GM19467 (cell line): ENCODE data around the gene IFRD2.

Source experiments
- ATAC-seq: cut with Tn5 transposase; IDR thresholded peaks from one replicate; pipeline ENCODE4 v1.9.1; 2021; ENCODE audit warnings: mild to moderate bottlenecking, moderate library complexity; ENCODE audit not compliant: unreplicated experiment

IFRD2 gene

DNA sequence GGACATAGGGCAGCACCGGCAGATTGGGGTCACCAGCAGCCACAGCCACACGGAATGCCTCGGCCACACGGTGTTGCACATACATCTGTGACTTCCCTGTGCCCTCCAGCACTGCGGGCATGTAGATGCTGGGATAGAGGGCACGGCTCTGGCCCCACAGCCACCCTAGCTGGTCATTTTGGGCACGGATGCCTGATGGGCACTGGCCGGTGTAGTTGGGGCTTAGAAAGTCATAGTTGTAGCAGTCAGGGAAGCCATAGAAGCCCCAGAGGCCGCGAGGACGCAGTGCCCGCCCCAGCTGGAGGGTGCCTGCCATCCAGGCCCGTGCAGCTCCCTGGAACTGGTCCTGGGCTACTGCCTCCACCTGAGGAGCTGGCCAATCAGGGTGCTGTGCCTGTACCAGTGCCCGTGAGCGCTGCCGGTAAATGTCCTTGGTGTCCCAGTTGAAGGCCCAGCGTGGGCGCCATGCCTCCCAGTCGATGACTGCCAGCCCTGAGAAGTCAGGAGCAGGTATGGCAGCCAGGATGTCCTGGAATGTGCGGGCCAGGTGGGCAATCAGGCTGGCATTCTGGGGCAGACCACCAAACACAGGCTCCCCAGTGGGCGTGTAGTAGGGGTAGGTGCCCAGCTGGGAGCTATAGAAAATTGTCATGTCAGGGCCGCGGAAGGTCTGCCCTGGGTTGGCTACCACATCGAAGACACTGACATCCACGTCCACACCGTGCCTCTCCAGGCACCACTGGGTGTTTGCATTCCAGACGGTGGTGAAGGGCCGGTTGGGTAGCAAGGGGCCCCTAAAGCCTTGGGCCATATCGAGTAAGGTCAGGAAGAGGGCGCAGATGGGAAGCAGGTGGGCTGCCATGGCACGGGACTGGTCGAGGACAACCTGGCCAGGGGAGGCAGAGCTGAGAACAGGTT, 10.1 kb upstream of the IFRD2 start:
- no peak for ATAC-seq

DNA sequence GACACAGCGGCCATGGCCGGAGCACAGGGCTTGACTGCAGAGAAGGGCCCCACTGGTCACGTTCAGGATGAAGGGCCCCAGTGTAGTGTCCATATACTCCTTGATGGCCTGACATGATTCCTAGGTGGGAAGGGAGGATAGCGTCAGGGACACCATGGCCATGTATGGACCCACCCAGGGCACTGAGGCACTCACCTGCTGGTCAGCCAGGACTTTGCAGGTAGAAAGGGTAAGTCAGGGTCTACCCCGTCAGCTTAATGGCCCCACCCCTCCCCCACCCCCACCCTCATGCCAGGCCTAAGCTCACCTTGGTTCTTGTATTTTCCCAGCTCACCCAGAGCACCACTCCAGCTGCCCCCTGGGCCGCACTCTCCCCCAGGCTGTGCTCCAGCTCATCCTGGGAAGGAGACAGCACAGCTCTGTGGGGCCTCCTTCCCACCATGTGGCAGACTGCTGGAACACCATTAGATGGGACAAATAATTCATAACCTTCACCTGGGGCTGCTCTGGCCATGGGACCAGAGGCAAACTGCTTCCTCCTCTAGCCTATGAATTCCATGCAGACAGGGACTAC, 8.5 kb upstream of the IFRD2 start:
- no peak for ATAC-seq

- no peak for ATAC-seq
Measured at GRCh38 chr3:50299929-50300680, 7.9 kb upstream of the IFRD2 start.

- no peak for ATAC-seq
Measured at GRCh38 chr3:50299638-50299928, 7.4 kb upstream of the IFRD2 start.

DNA sequence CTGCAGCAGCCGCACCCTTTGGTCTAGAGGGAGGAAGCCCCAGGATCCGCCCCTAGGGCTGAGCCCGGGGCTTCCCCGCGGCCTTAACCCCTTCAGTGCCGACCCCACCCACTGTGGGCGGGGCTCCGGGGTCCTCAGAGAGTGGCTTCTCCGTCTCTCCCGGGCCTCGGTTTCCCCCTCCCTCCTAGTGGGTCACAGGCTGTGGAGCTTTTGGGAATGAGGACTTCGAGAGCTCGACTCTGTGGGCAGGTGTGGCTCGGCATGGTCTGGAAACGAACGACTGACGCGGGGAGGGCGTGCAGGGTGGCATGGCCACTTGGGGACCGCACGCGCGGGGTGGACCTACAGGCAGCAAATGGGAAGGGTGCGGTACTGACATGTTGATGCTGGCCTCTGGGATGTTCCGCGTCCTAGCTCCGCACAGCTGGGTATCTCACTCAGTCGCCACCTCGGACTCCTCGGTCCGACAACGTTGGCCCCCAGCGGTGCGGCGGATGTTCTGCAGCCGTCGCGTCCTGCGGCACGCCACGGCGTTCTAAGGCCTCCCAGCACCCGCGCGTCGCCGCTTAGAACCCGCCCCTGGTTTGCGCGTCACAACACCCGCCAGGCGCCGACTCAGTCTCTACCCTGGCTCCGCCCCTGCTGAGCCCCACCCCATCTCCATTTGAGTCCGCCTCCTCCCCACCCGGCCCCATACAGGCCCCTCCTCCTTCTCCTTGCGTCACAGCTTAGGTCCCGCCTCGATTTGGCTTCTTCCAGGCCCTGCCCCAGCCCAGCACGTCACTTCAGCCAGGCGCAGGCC, 6.8 kb upstream of the IFRD2 start, which contains the start of the genes HYAL3 and NAA80:
Gene HYAL3, minus strand, starts transcription at position 570 of the 802 bp plus-strand sequence. CDS start 3,803 bp downstream, outside the sequence.
Gene NAA80, minus strand, starts transcription at position 570 of the 802 bp plus-strand sequence. CDS start 1,942 bp downstream, outside the sequence.
- peak; percentile 77 for ATAC-seq

- no peak for ATAC-seq
Measured at GRCh38 chr3:50297896-50298725, 5.9 kb upstream of the IFRD2 start.

GRCh38 chr3:50297384-50297775, 5.2 kb upstream of the IFRD2 start:
- no peak for ATAC-seq

- no peak for ATAC-seq
Measured at GRCh38 chr3:50296721-50297383, 4.6 kb upstream of the IFRD2 start.

DNA sequence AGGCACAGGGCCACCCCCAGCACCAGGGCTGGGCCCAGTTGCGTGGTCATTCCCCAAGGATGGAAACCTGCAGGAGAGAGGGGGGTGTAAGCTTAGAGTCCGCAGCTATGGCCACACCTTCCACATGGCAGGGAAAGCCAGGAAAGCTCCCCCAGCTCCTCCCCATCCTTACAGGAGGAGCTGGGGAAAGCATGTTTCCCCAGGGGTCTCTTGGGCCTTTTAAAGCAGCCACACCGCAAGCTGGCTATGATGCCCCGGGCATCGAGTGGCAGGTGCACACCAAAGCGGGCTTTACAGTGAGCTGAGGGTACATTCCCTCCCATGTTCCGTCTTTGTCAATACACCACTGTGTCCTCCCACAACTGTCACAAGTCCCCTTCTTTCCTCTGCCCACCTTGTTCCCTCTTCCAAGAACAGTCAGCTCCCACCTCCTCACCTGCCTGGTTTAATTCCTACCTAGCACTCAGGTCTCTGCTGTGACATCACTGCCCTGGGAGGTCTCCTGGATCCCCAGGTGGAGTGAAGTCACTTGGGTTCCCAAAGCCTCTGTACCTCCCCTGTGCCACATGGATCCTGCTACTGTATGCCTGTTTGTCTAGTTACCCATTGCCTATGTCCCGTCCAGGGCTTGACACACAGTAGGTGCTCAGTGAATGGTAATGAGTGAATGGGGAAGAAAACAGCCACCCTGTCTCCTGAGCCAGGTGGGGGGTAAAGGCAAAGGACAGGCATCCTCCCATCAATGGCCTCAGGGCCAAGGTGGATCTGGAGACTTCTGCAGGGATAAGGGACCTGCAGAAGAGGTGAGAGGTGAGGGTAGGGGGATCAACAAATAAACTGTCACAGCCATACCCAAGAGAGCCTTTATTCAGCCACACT, 3.6 kb upstream of the IFRD2 start:
- no peak for ATAC-seq

GRCh38 chr3:50294492-50295403, 2.5 kb upstream of the IFRD2 start:
- no peak for ATAC-seq

DNA sequence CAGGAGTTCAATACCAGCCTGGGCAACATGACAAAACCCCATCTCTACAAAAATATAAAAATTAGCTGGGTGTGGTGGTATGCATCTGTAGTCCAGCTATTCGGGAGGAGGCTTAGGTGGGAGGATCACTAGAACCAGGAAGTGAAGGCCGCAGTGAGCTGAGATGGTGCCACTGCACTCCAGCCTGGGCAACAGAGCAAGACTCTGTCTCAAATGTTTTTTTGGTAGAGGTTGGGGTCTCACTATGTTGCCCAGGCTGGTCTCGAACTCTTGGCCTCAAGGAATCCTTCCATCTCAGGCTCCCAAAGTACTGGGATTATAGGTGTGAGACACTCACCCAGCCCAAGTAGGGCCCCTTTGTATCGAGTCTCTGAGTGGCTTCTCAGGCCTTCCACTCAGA, 1.9 kb upstream of the IFRD2 start:
- ATAC-seq, result no peak

DNA sequence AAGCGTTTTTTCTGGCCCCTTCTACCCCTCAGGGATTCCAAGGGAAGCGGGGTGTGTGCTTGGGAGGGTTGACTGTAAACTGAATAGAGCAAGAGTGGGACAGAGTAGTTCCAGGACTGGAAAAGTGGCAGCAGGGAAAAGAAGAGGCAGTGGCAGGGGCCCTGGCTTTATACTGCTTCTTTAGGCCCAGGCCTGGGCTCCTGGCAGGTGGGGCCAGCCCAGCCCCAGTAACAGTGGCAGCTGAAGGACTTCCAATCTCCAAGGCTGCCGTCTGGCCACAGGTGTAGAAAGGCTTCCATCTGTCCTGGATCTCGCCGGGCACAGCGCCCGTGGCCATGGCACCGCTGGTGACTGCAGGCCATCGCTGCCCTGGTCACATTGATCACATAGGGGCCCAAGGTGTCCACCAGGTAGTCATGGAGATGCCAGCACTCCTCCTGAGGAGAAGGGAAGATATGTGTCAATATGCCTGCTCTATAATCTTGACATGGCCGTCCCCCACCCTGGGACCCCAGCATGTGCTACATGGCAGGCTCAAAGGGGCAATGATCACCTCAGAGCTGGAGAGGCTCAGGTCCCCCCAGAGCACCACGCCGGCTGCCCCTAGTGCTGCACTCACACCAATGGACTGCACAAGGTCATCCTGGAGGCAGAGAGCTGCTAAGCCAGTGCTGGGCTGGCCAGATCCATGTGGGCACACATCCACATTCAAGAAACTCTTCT, 1.0 kb upstream of the IFRD2 start:
- no peak for ATAC-seq

DNA sequence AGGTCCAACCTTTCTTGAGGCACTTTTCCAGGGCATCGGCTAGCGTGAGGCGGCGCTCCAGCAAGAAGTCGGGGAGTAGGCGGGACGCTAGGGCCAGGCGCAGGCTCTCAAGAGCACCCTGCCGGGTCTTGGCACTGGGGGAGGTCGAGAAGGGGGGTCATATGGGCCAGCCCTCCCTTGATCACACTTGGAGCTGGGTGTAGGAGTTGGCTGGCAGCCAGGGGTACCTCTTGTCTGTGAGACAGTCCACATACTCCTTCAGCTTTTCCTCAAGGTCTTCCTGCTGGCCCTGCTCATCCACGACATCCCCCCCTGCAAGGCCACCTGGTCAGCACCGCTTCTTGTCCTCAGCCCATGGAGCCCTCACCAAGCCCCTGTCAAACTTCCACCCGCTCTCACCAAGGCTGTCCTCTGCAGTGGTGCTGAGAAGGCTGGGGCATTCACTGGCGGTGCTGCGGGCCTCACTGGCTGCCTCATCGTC, 2.0 kb downstream of the IFRD2 start:
- no peak for ATAC-seq

DNA sequence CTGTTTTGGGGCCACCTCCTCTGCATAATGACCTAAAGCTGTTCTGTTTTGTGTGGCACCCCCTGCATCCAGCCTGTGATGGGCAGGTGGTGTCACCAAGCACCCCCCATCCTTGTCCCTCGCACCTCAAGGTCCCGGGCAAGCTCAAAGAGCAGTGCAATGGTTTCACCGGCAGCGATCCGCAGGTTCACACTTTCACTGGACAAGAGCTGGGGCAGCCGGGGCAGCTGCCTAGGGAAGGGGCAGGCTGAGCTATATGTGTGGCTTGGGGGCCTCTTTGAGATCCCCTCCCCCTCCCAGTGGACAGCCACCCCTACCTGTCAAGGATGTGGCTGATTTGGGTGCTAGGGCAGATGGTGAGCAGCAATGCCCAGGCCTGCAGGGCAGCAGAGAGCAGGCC, 3.1 kb downstream of the IFRD2 start:
- ATAC-seq, result no peak

GRCh38 chr3:50288387-50289007, 3.7 kb downstream of the IFRD2 start:
- ATAC-seq, result no peak

DNA sequence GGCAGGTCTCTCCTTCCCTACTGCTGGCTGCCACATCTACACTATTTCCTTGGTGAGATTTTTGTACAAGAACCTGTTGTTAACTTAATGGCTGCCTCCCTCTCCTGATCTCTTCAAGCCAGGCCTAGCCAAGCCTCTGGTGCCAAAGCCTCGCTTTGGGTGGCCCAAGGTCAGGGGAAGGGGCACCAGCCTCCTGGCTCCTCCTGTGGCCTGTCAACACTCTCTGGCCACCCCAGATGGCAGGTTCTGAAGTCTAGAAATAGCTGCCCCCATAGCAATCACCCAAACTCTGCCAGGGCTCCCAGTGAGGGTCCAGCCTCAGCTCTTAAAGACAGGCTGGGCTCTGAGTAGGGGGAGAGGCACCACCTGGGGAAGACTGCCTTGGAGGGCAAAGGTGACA, 5.0 kb downstream of the IFRD2 start:
- ATAC-seq, result no peak
